ENCODE measurements around the gene ELP6.
"Not testable (repeated sequence)": the region's sequence is repeated elsewhere in the genome, so short reads cannot be mapped to it uniquely, and the experiment has no call there.

Gene ELP6

GRCh38 chr3:47505267-47505666, 8.2 kb downstream of the ELP6 start:
- not testable (repeated sequence) for DNase-seq

DNA sequence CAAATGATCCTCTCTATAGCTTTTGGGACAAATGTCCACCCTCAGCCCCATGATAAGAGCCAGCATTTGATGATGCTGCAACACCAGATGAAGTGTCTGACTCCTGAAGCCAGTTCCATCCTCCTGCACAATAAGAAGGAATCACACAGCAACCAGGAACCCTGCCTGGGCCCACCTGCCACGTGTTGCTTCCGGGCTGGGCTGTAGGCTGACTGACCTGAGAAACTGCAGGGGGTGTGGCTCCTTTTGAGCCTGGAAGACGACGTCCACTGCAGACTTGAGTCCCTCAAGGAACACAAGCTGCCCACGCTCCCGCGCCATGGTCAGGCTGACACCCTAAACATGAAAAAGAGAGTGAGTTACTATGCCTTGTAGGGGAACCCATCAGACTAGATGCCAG, 9.4 kb downstream of the ELP6 start:
- no peak for DNase-seq

GRCh38 chr3:47503033-47503432, 10.5 kb downstream of the ELP6 start:
- DNase-seq: no peak

- DNase-seq: no peak
These were observed 16.6 kb downstream of the ELP6 start for GRCh38 chr3:47496892-47497291.

DNA sequence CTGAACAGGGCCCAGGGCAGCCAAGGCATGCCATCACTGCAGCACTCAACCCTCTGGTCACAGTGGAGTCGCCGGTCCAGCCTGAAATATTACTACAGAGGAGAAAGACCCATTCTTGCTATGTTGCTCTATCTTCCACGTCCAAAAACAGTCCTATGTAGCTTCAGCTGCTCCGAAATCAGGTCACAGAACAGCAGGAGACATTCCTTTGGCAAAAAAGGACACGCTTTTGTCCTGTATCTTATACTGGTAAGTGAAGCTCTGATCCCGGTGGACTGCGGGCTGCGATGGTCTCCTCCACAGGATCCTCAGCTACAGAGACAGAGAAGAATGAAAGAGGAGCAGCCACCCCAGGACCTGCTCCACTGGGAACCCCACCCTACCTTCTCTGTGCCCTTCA, 17.6 kb downstream of the ELP6 start:
- DNase-seq: no peak

DNA sequence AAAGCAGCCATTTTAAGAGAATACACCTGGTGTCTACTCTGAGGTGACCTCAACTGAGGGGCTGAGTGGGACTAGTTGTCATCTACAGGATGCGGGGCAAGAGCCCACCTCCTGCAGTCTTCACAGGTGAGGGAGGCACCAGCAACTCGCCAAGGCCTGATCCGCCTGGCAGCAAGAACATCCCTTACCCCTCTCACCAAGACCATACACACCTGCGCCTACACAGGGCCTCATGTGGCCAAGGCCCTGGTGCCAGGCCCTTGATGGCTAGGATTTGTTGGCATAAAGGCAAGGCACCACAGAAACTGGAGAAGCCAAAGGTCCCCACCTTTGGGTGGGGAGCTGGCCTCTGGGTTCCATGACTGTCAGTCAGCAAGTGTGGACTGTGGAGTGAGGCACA, 18.4 kb downstream of the ELP6 start:
- DNase-seq: no peak

- DNase-seq: no peak
These were observed 21.7 kb downstream of the ELP6 start for GRCh38 chr3:47491777-47492176.

DNA sequence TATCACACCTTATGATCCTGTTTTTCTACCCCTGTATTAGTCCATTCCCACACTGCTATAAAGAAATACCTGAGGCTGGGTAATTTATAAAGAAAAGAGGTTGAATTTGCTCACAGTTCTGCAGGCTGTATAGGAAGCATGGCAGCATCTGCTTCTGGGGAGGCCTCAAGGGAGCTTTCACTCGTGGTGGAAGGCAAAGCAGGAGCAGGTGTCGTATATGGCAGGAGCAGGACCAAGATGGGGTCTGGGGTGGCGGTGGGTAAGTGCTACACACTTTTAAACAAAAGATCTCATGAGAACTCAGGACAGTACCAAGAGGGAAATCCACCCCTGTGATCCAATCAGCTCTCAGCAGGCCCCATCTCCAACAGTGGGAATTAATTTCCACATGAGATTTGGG, 22.3 kb downstream of the ELP6 start:
- DNase-seq: no peak

GRCh38 chr3:47487265-47487664, 26.2 kb downstream of the ELP6 start:
- no peak for DNase-seq

DNA sequence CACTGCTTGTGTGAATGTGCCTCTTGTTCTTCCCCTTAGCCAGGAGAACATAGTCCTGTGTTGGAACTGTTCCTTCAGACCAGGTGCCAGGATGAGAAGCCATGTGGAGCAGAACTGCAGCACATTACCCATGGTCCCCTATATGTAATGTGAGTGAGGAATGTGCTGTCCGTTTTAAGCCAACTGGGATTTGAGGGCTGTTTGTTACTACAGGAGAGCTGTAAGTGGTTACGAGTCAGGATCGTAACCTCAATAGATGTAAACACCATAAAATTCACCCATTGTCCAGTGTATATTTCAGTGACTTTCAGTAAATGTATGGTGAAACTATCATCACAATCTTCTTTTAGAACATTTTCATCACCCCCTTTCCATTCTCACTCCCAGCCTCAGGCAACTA, 27.7 kb downstream of the ELP6 start:
- no peak for DNase-seq

DNA sequence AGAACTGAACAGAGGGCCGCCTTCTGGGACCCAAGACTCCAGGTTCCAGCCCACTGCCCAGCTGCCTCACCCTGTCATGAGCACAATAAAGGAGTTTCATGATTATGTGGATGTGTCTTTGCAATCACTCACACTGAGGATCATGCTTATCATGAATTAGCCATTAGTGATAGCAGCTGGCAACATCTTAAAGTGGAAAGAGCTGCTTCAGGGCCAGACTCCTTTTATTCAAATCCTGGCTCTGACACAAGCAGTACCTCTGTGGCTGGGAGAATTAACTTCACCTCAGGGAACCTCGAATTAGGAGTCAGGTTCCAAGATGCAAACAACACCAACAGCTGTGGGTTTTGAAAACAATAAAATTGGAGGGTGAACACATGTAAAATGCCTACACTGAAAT, 31.1 kb downstream of the ELP6 start:
- DNase-seq: no peak

DNA sequence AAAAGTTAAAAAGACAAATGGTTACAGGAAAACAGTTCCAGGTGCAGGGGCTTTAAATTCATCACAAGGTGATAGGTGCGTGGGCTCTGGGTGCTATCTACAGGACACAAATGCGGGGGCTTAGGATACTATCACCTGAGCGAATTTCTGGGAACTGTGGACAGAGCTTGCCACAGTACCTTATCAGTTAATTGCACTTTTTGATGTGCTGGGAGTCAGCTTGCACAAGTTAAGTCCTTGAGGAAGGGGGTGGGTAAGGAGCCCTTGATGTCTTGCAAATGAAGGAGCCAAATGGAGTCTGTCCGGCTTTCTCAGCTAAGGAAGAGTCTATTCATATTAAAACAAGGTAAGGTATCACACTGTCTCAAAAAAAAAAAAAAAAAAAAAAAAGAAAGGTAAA, 31.7 kb downstream of the ELP6 start:
- DNase-seq: not testable (repeated sequence)

GRCh38 chr3:47480267-47480666, 33.2 kb downstream of the ELP6 start:
- DNase-seq: not testable (repeated sequence)

- no peak for DNase-seq
These were observed 33.7 kb downstream of the ELP6 start for GRCh38 chr3:47479826-47480160.

- no peak for DNase-seq
These were observed 35.5 kb downstream of the ELP6 start for GRCh38 chr3:47478022-47478421.

- no peak for DNase-seq
These were observed 36.8 kb downstream of the ELP6 start for GRCh38 chr3:47476644-47477199.

- DNase-seq: no peak
These were observed 37.2 kb downstream of the ELP6 start for GRCh38 chr3:47476330-47476626.

- DNase-seq: peak; percentile 26
These were observed 37.8 kb downstream of the ELP6 start, which contains the start of gene SCAP for GRCh38 chr3:47475570-47476329. Gene SCAP, minus strand, starts transcription at chr3:47475941. Its CDS starts 32,948 bp downstream, at chr3:47442993.

- no peak for DNase-seq
These were observed 38.4 kb downstream of the ELP6 start for GRCh38 chr3:47475029-47475569.

GRCh38 chr3:47473391-47473790, 40.1 kb downstream of the ELP6 start:
- DNase-seq: no peak

DNA sequence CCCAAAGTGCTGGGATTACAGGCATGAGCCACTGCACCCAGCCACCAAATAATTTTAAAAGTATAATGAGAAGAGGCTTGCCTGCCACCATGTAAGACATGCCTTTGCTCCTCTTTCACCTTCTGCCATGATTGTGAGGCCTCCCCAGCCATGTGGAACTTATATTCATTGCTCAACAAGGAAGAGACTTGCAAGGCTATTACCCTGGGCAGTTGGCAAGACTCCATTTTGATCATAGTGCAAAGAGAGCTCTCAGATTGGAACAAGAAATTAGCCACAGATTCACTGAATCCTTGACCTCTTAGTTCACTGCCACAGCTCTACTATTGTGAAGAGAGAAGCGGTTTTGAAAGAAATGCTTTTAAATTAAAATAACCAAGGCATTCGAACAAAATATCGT, 43.9 kb downstream of the ELP6 start:
- DNase-seq: no peak

DNA sequence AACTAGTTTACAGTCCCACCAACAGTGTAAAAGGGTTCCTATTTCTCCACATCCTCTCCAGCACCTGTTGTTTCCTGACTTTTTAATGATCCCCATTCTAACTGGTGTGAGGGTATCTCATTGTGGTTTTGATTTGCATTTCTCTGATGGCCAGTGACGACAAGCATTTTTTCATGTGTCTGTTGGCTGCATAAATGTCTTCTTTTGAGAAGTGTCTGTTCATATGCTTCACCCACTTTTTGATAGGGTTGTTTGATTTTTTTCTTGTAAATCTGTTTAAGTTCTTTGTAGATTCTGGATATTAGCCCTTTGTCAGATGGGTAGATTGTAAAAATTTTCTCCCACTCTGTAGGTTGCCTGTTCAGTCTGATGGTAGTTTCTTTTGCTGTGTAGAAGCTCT, 45.2 kb downstream of the ELP6 start:
- DNase-seq: not testable (repeated sequence)

GRCh38 chr3:47464588-47464987, 48.9 kb downstream of the ELP6 start:
- DNase-seq: no peak

DNA sequence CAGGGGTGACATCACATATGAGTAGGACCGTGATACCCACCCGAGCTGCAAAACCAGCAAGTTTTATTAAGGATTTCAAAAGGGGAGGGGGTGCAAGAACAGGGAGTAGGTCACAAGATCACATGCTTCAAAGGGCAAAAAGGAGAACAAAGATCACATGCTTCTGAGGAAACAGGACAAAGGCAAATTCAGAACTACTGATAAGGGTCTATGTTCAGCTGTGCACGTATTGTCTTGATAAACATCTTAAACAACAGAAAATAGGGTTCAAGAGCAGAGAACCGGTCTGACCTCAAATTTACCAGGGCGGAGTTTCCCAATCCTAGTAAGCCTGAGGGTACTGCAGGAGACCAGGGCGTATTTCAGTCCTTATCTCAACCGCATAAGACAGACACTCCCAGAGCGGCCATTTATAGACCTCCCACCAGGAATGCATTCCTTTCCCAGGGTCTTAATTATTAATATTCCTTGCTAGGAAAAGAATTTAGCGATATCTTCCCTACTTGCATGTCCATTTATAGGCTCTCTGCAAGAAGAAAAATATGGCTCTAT, 53.9 kb downstream of the ELP6 start:
- DNase-seq: not testable (repeated sequence)

GRCh38 chr3:47456984-47457383, 56.5 kb downstream of the ELP6 start:
- DNase-seq: no peak

Measured in NCI-H446 treated with DMSO at 0.1 percent for 48 hours (cell line).